ENCODE data around the gene DLG5.

The DLG5 gene

GRCh38 chr10:77912576-77912975 is 14.0 kb downstream of the DLG5 start:
- DNase-seq (ENCODE audit: low read depth): no peak

GRCh38 chr10:77911535-77912123 is 14.9 kb downstream of the DLG5 start:
- DNase-seq (ENCODE audit: low read depth): no peak

- no peak for DNase-seq (ENCODE audit: low read depth)
These were observed 15.9 kb downstream of the DLG5 start for GRCh38 chr10:77910524-77911145.

- no peak for DNase-seq (ENCODE audit: low read depth)
These were observed 16.7 kb downstream of the DLG5 start for GRCh38 chr10:77909749-77910375.

- DNase-seq (ENCODE audit: low read depth): no peak
These were observed 17.4 kb downstream of the DLG5 start for GRCh38 chr10:77909021-77909748.

GRCh38 chr10:77907900-77908717 is 18.4 kb downstream of the DLG5 start:
- no peak for DNase-seq (ENCODE audit: low read depth)

GRCh38 chr10:77907462-77907861 is 19.1 kb downstream of the DLG5 start:
- no peak for DNase-seq (ENCODE audit: low read depth)

GRCh38 chr10:77906951-77907421 is 19.6 kb downstream of the DLG5 start:
- DNase-seq (ENCODE audit: low read depth): no peak

GRCh38 chr10:77905781-77906180 is 20.8 kb downstream of the DLG5 start:
- no peak for DNase-seq (ENCODE audit: low read depth)

- no peak for DNase-seq (ENCODE audit: low read depth)
These were observed 21.3 kb downstream of the DLG5 start for GRCh38 chr10:77905086-77905748.

GRCh38 chr10:77904100-77904840 is 22.3 kb downstream of the DLG5 start:
- no peak for DNase-seq (ENCODE audit: low read depth)

GRCh38 chr10:77902159-77902558 is 24.4 kb downstream of the DLG5 start:
- no peak for DNase-seq (ENCODE audit: low read depth)

- no peak for DNase-seq (ENCODE audit: low read depth)
These were observed 24.8 kb downstream of the DLG5 start for GRCh38 chr10:77901743-77902142.

GRCh38 chr10:77899690-77900089 is 26.9 kb downstream of the DLG5 start:
- no peak for DNase-seq (ENCODE audit: low read depth)

GRCh38 chr10:77899080-77899477 is 27.5 kb downstream of the DLG5 start:
- DNase-seq (ENCODE audit: low read depth): no peak

GRCh38 chr10:77898323-77899079 is 28.1 kb downstream of the DLG5 start:
- DNase-seq (ENCODE audit: low read depth): no peak

- no peak for DNase-seq (ENCODE audit: low read depth)
These were observed 30.5 kb downstream of the DLG5 start for GRCh38 chr10:77896058-77896457.

- no peak for DNase-seq (ENCODE audit: low read depth)
These were observed 32.5 kb downstream of the DLG5 start for GRCh38 chr10:77894058-77894457.

GRCh38 chr10:77893386-77893785 is 33.2 kb downstream of the DLG5 start:
- DNase-seq (ENCODE audit: low read depth): no peak

GRCh38 chr10:77892761-77893160 is 33.8 kb downstream of the DLG5 start:
- DNase-seq (ENCODE audit: low read depth): no peak

All from activated T-cell treated with anti-CD3 and anti-CD28 coated beads for 1 hour (primary cell).